Measurements from ENCODE around the gene RBMS2.
A peak's percentile ranks its signal among the peaks of the same experiment; 100 is the strongest.

The RBMS2 gene

GRCh38 chr12:56636675-56637540, 115.3 kb downstream of the RBMS2 start (continued):
- TF ChIP-seq KLF1 (tag by site-specific recombination; IDR thresholded peaks at IDR 0.05) (peak; percentile 73), ZNF830 (tag by site-specific recombination; IDR thresholded peaks at IDR 0.05; ENCODE audit: low read depth) (no peak), ZFP41 (tag by site-specific recombination; IDR thresholded peaks at IDR 0.05; ENCODE audit: borderline replicate concordance) (no peak), ZNF19 (tag by site-specific recombination; IDR thresholded peaks at IDR 0.05; ENCODE audit: low read depth) (no peak), MEIS1 (CRISPR knock-in tag; IDR thresholded peaks at IDR 0.05; ENCODE audit: borderline replicate concordance) (no peak), ZNF654 (tag by site-specific recombination; IDR thresholded peaks at IDR 0.05; ENCODE audit: low read depth) (peak; percentile 95), ZSCAN16 (tag by site-specific recombination; IDR thresholded peaks at IDR 0.05) (peak; percentile 39; the same call in 1 of the 2 replicates), EGR2 (tag by site-specific recombination; IDR thresholded peaks at IDR 0.05; ENCODE audit: low read depth) (no peak), SALL2 (tag by site-specific recombination; IDR thresholded peaks at IDR 0.05; ENCODE audit: borderline replicate concordance) (no peak), SCRT2 (tag by site-specific recombination; IDR thresholded peaks at IDR 0.05) (no peak), ZNF174 (tag by site-specific recombination; IDR thresholded peaks at IDR 0.05) (no peak), ZNF571 (tag by site-specific recombination; IDR thresholded peaks at IDR 0.05) (no peak), ZNF555 (tag by site-specific recombination; conservative IDR thresholded peaks at IDR 0.05) (no peak), ZNF221 (tag by site-specific recombination; IDR thresholded peaks at IDR 0.05; ENCODE audit: borderline replicate concordance) (peak; percentile 45), ZBTB21 (tag by site-specific recombination; IDR thresholded peaks at IDR 0.05) (peak; percentile 92), ZBTB17 (tag by site-specific recombination; IDR thresholded peaks at IDR 0.05) (peak; percentile 75), ZNF521 (tag by site-specific recombination; IDR thresholded peaks at IDR 0.05) (no peak), GFI1B (tag by site-specific recombination; IDR thresholded peaks at IDR 0.05) (no peak), ZNF610 (tag by site-specific recombination; IDR thresholded peaks at IDR 0.05; ENCODE audit: borderline replicate concordance) (no peak; the same call in 1 of the 2 replicates), ZNF366 (tag by site-specific recombination; conservative IDR thresholded peaks at IDR 0.05) (peak; percentile 96), ZNF433 (tag by site-specific recombination; IDR thresholded peaks at IDR 0.05; ENCODE audit: low read depth) (no peak), ZSCAN30 (tag by site-specific recombination; IDR thresholded peaks at IDR 0.05) (peak; percentile 100), ZNF777 (tag by site-specific recombination; IDR thresholded peaks at IDR 0.05; ENCODE audit: borderline replicate concordance) (no peak), ZNF623 (tag by site-specific recombination; IDR thresholded peaks at IDR 0.05) (no peak), BCL6B (tag by site-specific recombination; IDR thresholded peaks at IDR 0.05) (no peak), ZNF266 (tag by site-specific recombination; IDR thresholded peaks at IDR 0.05; ENCODE audit: low read depth) (no peak), ZNF670 (tag by site-specific recombination; IDR thresholded peaks at IDR 0.05; ENCODE audit: low read depth) (no peak), ZNF792 (tag by site-specific recombination; IDR thresholded peaks at IDR 0.05) (no peak), ZNF645 (tag by site-specific recombination; IDR thresholded peaks at IDR 0.05) (no peak), ZBTB26 (tag by site-specific recombination; optimal IDR thresholded peaks at IDR 0.05) (no peak)
- TF ChIP-seq, protein P1, sequence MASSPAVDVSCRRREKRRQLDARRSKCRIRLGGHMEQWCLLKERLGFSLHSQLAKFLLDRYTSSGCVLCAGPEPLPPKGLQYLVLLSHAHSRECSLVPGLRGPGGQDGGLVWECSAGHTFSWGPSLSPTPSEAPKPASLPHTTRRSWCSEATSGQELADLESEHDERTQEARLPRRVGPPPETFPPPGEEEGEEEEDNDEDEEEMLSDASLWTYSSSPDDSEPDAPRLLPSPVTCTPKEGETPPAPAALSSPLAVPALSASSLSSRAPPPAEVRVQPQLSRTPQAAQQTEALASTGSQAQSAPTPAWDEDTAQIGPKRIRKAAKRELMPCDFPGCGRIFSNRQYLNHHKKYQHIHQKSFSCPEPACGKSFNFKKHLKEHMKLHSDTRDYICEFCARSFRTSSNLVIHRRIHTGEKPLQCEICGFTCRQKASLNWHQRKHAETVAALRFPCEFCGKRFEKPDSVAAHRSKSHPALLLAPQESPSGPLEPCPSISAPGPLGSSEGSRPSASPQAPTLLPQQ (tag by site-specific recombination; IDR thresholded peaks at IDR 0.05) = peak; percentile 62; the same call in 1 of the 2 replicates
- TF ChIP-seq, protein P2, sequence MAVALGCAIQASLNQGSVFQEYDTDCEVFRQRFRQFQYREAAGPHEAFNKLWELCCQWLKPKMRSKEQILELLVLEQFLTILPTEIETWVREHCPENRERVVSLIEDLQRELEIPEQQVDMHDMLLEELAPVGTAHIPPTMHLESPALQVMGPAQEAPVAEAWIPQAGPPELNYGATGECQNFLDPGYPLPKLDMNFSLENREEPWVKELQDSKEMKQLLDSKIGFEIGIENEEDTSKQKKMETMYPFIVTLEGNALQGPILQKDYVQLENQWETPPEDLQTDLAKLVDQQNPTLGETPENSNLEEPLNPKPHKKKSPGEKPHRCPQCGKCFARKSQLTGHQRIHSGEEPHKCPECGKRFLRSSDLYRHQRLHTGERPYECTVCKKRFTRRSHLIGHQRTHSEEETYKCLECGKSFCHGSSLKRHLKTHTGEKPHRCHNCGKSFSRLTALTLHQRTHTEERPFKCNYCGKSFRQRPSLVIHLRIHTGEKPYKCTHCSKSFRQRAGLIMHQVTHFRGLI (tag by site-specific recombination; IDR thresholded peaks at IDR 0.05) = 0 out of 2 replicates have a peak, but pooled peaks have one; percentile 10

Measured in HEK293 (cell line).